HG03196 (cell line): ENCODE results near the gene HNRNPAB.
"Not testable (repeated sequence)": the region's sequence is repeated elsewhere in the genome, so short reads cannot be mapped to it uniquely, and the experiment has no call there.

Source experiments
- ATAC-seq: cut with Tn5 transposase; IDR thresholded peaks from one replicate; pipeline ENCODE4 v1.9.1; 2021; ENCODE audit not compliant: unreplicated experiment

The HNRNPAB gene

GRCh38 chr5:178241688-178242231 lies 37.4 kb downstream of the HNRNPAB start:
- ATAC-seq: no peak

- no peak for ATAC-seq
These were observed 38.1 kb downstream of the HNRNPAB start for GRCh38 chr5:178242416-178242815.

GRCh38 chr5:178244576-178244975 lies 40.2 kb downstream of the HNRNPAB start:
- no peak for ATAC-seq

- ATAC-seq: no peak
These were observed 41.1 kb downstream of the HNRNPAB start for GRCh38 chr5:178245389-178245788.

- ATAC-seq: no peak
These were observed 42.4 kb downstream of the HNRNPAB start for GRCh38 chr5:178246624-178247279.

- ATAC-seq: no peak
These were observed 43.4 kb downstream of the HNRNPAB start for GRCh38 chr5:178247481-178248456.

GRCh38 chr5:178248750-178249149 lies 44.4 kb downstream of the HNRNPAB start:
- ATAC-seq: no peak

- ATAC-seq: no peak
These were observed 45.1 kb downstream of the HNRNPAB start for GRCh38 chr5:178249191-178249989.

GRCh38 chr5:178250263-178250662 lies 45.9 kb downstream of the HNRNPAB start:
- ATAC-seq: no peak

GRCh38 chr5:178252258-178252657 lies 47.9 kb downstream of the HNRNPAB start:
- ATAC-seq: no peak

- not testable (repeated sequence) for ATAC-seq
These were observed 49.3 kb downstream of the HNRNPAB start for GRCh38 chr5:178253632-178254031.

GRCh38 chr5:178256746-178257145 lies 52.4 kb downstream of the HNRNPAB start:
- no peak for ATAC-seq

GRCh38 chr5:178257650-178258049 lies 53.3 kb downstream of the HNRNPAB start:
- no peak for ATAC-seq

GRCh38 chr5:178259623-178260536 lies 55.5 kb downstream of the HNRNPAB start:
- ATAC-seq: no peak
